Renal cortex interstitium (tissue), 11 donors: ENCODE results near the gene GJD4. TPM values are rescaled to one million over a fixed set of nuclear protein-coding genes. Genes with fewer than 3 reads are reported as not detected.
A peak's percentile ranks its signal among the peaks of the same experiment; 100 is the strongest.

ENCODE experiments used
- DNase-seq, 11 donors: peaks; one replicate each; pipeline ENCODE4 v3.0.0-alpha.2; 2013; ENCODE audit warnings: low read depth in 9 of 11, low spot score in 4 of 11; ENCODE audit errors: extremely low read depth in 1 of 11
- polyA plus RNA-seq, 3 donors: library from polyadenylated mRNA; unstranded; fragments of 120-200 nt; gene quantifications; one replicate each; pipeline ENCODE4 v1.2.1, GENCODE V29; 2013; ENCODE audit not compliant: insufficient read length in 3 of 3

GJD4 gene
- polyA plus RNA-seq, 3 donors: 0.14 to 0.26 (median 0.17) TPM

DNA sequence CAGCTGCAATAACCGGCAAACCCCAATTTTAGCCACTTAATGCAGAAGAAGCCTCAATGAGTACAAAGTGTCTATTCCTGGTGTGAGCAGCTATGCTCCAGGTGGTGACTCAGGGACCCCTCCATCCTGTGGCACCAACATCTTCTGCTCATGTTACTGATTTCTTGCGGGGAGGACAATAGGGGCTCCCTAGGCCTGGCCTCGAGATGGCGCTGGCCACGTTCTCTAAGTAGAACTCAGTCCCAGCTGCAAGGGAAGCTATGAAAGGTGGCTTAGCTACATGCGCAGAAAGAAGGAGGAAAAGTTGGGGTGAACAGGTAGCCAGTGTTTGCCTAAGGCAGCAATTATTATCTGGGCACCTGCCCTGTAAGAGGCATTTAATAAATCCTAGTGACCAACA lies 6.6 kb downstream of the GJD4 start:
- no peak for DNase-seq

DNA sequence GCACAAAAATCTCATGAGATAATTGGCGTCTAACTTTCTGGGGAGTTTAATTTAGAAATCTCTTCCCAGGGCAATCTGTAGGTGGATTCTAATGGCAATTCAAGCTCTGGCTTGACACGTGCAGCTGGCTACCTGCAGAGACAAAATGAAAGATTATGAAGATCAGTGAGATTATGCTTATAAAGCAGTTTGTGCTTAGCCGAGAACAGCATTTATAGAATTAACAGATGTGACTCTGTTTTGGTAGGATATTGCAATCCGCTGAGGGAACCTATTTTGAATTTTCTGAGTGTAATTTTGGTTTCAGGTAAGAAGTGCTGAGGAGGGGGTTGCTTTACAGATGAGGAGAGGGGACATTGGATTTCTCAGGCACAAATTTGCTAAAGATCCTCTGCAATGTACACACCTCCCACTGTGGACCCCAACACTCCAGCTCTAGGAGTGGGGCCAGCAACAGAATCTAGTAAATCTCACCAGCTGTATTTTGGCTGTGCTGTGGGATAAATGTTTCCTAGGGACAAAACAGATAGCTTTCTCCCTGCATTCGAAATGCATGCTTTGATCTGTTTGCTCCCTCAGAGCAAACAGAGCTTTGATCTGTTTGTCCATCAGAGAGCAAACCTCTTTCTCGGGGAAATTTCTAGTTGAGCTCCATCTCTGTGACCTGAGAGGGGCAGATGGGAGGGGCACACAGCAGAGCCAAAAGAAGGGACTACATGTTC lies 7.4 kb downstream of the GJD4 start:
- DNase-seq: no peak

DNA sequence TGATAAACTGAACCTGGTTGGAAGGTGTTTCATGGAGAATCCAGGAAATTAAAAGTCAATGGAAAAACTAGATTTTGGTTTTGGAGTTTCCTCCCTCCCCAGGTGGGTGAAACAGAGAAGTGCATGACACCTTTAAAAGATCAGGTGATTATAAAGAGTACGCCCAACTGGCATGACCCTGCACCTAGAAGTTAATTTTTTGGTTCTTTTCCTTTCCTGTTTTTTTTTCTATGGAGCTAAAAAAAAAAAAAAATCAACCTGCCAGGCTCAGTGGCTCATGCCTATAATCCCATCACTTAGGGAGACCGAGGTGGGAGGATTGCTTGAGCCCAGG lies 7.9 kb downstream of the GJD4 start:
- DNase-seq: no peak

DNA sequence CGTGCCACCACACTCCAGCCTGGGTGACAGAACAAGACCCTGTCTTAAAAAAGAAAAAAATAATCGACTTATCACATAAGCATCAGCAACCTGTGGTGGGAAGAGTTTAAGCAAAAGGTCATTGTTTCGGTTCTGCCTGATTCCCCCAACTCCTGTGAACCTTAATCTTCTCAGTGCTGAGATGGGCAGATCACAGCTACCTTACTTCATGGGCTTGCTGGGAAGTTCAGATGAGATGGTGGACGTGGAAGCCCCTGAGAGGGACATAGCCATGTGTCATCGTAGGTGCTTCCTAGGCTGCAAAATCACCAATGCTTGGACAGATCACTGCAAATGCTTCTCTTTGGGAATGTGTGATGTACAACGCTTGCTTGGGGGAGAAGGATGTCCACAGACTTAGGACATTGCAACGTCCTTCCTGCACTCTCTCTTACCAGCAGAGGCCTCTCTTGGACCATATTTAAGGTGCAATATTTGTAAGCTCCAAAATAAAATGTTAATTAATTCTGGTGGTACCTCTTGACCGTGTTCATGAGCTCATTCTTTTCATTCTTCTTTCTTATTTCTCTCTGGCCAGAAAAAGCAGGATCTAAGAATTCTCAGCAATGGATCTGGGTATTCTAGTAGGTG lies 8.6 kb downstream of the GJD4 start:
- no peak for DNase-seq

- DNase-seq: no peak
These were observed 9.2 kb downstream of the GJD4 start for GRCh38 chr10:35614312-35614711.

DNA sequence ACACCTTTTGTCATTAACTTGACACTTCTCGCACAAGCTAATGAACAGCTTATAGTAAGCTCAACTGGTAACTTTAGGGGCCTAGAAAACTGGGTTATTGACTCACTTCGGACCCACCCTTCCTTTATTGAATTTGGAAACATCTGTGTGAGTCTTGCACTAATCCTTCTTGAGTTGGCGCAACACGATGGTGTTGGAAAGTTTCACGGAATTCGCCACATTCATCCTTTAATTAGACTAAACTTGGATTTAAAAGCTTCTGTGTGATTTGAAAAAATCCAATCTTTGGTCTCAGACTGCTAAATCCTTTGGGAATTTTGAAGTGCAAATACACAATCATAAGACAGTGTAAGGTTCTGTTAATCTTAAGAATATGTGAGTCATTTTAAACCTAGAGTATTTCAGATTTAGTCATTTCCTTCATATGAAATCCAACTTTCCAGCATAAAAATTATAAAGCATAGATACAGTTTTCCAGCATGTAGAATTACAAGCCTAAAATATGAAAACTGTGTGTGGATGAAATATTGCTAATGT lies 21.9 kb downstream of the GJD4 start:
- DNase-seq: no peak

GRCh38 chr10:35631404-35631803 lies 26.3 kb downstream of the GJD4 start:
- DNase-seq: no peak

DNA sequence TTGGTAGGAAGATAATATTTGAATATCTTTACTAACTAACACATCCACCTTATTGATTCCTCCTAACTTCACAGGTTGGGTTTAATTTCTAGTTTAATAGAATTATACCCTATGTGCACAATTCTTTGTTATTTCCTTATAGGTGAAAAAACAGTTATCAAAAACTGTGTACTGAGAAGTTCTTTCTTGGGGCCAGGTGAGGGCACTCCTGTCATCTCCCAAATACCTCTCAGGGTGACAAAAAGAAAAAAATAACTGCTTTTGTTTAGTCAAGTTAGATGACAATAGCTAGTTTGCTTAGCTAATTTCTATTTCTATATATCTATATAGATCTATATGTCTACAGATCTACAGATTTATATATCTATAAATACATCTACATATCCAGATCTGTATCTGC lies 26.9 kb downstream of the GJD4 start:
- DNase-seq: no peak

- no peak for DNase-seq
These were observed 28.2 kb downstream of the GJD4 start for GRCh38 chr10:35633006-35633980.

DNA sequence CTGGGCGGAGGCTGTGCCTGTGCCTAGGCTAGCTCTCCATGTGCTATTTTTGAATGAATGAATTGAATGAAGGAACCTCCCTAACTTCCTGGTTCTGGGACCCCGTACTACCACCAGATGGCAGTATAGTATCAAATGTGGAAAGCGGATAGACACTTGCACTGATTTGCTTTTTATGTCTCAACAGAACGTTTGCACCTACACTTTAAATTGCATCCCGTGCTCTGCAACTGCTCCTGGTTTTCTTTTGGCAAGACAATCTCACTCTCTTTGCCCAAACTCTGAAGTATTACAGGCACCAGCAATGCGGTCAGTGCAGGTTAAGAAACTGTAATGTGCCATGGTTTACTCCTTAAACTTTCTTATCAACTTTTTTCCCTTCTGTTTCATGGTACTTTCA lies 30.4 kb downstream of the GJD4 start:
- peak in 3 of 11 donors; percentile 48 to 76 (median 60) for DNase-seq

GRCh38 chr10:35636956-35637355 lies 31.8 kb downstream of the GJD4 start:
- no peak for DNase-seq

DNA sequence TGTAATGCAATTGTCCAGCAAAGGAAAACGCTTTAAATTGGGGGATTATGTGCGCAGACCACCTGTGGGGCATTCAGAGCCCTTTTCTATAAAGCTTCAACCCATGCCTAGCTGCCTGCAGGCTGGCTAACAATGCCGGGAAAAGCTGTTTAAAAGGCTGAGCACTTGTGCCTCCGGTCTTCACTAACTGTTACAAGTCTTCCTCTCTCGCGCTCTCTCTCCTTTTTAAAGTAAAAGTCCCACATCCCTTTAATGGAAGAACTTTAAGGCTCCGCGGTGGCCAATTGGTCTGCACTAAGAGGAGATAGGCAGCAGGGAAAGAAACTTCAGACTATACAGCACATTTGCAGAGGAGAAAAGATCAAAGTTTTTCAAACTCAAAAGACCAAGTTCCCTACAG lies 32.3 kb downstream of the GJD4 start:
- DNase-seq: no peak

DNA sequence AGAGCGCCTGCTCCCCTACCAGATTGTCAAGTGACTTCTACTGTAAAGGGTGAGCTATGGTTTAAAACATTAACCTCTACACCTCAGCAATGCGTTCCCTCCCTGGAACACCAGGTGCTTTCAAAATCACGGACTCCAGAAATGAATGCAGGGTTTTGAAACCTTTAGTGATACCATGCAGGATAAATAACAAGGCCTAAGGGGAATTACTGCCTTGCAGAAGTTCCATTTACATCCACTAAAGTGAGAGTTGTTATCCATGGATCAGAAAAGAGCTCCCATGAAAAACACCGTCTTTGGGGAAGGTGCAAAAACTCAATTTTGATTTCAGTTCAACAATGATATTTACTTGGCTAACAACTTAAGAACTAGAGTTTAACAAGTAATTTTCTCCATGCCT lies 33.0 kb downstream of the GJD4 start:
- DNase-seq: no peak

- DNase-seq: no peak
These were observed 34.0 kb downstream of the GJD4 start for GRCh38 chr10:35639021-35639727.

DNA sequence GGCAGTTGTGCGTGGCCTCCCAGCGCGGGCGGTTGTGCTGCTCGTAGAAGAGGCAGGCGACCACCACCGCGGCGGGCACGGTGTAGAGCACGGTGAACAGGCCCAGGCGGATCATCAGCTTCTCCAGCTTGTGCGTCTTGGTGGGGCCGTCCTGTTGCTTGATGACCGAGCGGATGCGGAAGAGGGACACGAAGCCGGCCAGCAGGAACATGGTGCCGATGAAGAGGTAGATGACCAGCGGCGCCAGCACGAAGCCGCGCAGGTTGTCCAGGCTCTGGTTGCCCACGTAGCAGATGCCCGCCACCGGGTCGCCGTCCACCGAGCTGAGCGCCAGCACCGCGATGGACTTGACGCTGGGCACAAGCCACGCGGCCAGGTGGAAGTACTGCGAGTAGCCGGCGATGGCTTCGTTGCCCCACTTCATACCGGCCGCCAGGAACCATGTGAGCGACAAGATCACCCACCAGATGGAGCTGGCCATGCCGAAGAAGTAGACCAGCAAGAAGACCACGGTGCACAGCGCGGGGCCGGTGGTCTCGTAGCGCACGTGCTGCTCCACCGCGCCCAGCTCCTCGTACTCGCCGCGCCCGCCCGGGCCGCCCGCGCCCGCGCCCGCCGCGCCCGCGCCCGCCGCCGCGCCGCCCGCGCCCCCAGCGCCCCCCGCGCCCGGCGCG lies 34.7 kb downstream of the GJD4 start:
- DNase-seq: peak in 2 of 11 donors; percentile 33 to 41

DNA sequence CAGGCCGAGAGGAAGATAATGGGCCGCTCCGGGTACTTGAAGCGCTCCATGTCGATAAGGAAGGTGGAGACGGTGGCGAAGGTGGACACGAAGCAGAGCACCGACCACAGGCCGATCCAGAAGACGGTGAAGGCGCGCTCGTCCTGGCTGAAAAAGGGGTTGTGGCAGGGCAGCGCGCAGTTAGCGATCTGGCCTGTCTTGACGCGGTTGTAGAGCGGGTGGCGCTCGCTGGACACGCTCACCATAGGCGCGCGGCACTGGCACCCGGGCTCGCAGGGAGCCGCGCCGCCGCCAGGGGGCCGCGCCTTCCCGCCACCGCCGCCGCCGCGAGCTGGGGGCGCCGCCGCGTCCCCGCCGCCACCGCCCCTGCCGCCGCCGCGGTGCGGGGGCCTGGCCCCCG lies 35.3 kb downstream of the GJD4 start:
- peak in 4 of 11 donors; percentile 60 to 70 (median 67) for DNase-seq

DNA sequence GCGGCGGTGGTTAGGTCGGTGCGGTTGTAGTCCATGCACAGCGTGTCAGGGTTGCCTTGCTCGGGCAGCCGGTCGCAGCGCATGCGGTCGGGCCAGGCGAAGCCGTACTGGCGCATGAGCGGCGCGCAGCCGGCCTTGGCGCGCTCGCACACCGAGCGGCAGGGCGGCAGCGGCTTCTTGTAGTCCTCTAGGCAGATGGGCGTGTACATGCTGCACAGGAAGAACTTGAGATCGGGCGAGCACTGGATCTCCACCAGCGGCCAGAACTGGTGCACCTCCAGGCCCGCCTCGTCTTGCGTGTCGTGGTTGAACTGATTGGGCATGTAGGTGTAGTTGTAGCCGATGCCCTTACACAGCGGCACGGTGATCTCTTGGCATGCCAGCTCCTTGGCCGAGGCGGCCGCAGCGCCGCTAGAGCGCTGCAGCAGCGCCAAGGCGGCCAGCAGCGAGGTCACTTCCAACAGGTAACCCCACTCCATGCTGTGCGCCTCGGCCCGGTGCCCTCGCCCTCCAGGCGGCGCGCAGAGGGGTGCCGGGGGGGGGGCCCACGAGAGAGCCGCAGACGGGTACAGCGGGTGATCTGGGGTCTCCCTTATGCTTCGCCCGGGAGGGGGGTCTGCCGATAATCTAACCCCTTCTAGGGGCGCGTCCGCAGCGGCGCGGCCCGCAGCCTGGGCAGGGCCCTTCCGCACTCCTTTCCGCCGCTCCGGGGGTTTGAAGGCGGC lies 36.0 kb downstream of the GJD4 start:
- peak in 3 of 11 donors; percentile 56 to 67 (median 57) for DNase-seq

GRCh38 chr10:35641676-35642034 lies 36.5 kb downstream of the GJD4 start:
- no peak for DNase-seq
